ENCODE results near the gene LARGE1.

- TF ChIP-seq CTCF (IDR thresholded peaks at IDR 0.05) = no peak
- no peak for TF ChIP-seq POLR2A (IDR thresholded peaks at IDR 0.05)
These were observed 522.8 kb downstream of the LARGE1 start for GRCh38 chr22:33397381-33397907.

All from body of pancreas (tissue), 4 donors.